ENCODE measurements around the gene TIE1.

The TIE1 gene

DNA sequence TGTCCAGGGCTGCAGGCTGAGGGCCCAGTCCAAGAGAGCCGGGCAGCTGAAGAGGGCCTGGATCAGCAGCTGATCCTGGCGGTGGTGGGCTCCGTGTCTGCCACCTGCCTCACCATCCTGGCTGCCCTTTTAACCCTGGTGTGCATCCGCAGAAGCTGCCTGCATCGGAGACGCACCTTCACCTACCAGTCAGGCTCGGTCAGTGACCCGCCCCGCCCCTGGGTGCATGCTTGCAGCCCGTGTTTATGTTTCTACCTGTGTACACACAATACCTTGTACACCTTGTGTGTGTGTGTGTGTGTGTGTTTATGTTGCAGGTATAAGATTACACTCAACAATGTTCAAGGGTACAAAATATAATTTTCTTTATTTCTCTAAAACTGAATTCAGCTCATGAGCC, 13.0 kb downstream of the TIE1 start:
- DNase-seq: no peak

- no peak for DNase-seq
Observed at GRCh38 chr1:43314233-43314632, 13.5 kb downstream of the TIE1 start.

DNA sequence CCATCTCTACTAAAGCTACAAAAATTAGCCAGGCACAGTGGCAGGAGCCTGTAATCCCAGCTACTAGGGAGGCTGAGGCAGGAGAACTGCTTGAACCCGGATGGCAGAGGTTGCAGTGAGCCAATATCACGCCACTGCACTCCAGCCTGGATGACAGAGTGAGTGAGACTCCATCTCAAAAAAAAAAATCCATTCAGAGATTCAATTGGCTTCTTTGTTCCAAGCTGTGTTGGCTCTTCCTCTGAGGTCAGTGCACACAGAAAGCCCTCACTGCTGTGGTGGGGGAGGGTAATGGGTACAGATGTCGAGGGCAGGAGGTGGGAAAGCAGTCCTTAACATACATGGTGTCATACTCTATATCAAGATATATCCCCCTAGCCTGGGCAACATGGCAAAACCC, 14.7 kb downstream of the TIE1 start:
- DNase-seq: no peak

- DNase-seq: no peak
Observed at GRCh38 chr1:43315963-43316737, 15.4 kb downstream of the TIE1 start.

DNA sequence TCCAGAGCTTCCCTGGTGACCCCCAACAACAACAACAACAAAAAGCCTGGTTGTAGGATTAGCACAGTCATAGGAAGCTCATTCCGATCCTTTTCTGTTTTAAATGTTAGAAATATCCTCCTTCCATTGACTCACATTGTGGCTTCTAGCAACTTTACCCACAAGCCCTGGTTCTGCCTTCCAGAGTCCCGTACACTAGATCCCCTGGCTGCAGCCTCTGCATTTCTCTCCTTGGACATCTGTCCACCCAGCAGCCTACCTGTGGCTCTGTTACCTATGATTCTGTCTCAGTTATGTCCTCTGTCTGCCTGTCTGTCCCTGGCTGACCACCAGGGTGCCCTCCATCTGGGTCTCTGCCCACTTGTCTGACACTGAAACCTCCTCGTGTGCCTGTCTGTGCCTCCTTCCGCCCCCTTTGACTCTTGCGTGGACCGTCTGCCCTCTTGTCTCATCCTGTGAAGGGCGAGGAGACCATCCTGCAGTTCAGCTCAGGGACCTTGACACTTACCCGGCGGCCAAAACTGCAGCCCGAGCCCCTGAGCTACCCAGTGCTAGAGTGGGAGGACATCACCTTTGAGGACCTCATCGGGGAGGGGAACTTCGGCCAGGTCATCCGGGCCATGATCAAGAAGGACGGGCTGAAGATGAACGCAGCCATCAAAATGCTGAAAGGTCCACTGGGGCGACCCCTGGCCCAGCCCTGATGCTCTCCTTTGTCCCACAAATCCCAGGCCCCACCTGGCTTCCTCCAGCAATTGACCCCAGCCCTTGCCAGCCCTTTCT, 16.1 kb downstream of the TIE1 start:
- DNase-seq: no peak

- no peak for DNase-seq
Observed at GRCh38 chr1:43317817-43318471, 17.2 kb downstream of the TIE1 start.

DNA sequence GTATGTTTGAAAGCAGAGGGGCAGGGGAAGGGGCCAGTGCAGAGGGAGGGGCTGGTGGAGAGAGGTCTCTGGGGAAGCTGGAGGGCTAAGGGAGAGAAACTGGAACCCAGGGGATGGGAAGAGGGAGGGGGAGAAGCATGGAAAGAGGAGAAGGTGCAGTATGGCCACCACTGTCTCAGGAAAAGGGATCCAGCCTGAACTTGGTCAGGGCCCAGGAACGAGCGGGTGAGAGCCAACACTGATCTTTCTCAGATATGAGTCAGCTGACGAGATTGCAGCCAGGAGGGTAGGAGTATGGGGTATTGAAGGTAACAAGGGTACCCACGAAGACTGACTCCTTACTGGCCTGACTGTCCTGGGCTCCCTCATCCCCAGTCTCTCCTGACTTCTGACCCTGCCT, 18.0 kb downstream of the TIE1 start:
- no peak for DNase-seq

DNA sequence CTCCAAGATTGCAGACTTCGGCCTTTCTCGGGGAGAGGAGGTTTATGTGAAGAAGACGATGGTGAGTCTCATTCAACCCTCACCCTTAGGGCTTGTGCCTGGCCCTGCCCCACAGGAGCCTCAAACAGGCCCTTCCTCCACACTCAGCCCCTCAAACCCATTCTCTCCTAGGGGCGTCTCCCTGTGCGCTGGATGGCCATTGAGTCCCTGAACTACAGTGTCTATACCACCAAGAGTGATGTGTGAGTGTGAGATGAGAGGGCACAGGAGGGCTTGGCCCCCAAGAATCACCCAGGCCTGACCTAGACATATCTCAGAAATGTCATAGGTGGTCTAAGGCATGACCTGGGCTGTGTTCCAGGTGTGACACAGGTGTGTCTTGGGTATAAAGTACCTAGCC, 18.5 kb downstream of the TIE1 start:
- DNase-seq: no peak

DNA sequence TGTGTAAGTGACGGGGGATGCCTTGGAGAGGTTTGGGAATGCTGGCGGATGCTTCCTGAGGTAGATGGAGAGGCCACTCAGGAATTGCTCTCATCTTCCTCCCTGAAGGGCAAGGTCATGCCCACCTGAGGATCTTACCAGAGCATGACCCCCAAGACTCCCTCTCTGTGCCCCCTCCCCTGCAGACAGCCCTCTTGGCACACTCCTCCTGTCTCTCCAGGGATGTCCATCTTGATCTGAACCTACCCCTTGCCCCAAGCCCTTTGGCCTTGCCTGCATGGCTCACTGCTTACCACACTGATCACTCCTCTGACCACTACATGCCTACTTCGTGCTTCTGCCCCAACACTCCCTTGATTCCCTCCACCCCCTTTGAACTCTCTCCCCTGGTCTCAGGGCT, 19.0 kb downstream of the TIE1 start:
- no peak for DNase-seq

DNA sequence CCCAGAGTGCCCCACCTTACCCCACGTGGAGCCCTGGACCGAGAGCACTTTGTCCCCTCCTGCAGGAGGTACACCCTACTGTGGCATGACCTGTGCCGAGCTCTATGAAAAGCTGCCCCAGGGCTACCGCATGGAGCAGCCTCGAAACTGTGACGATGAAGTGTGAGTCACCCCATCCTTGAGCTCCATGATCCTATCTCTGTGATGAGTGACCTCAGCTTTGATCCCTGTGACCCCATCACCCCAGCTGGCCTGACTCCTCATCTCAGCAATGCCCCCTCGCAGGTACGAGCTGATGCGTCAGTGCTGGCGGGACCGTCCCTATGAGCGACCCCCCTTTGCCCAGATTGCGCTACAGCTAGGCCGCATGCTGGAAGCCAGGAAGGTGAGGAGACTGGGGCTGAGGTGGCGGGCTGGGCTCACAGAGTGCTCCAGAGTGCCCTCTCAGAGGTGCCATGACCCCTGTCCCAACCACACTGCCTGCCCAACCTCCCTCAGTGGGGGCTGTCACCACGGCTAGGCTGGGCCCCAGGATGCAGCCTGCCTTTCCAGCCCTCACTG, 20.6 kb downstream of the TIE1 start:
- DNase-seq: no peak

- no peak for DNase-seq
Observed at GRCh38 chr1:43322506-43322905, 21.7 kb downstream of the TIE1 start.

DNA sequence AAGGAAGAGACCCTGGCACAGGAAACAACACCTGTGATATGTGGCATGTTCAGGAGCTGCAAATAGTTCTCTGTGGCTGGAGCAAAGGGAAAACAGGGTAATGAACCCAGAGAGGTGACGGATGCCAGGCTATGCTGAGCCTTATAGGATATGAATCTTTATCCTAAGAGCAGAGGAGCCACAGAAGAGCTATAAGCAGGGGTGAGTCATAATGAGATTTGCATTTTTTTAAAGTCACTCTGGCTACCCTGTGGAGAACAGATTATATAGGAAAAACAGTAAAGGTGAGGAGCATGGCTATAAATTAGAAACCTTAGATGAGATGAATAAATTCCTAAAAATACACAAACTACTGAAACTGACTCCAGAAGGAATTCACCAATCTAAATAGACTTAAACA, 24.0 kb downstream of the TIE1 start:
- DNase-seq: no peak

GRCh38 chr1:43325381-43325780, 24.6 kb downstream of the TIE1 start:
- no peak for DNase-seq

GRCh38 chr1:43327549-43328292, 26.9 kb downstream of the TIE1 start:
- DNase-seq: no peak

GRCh38 chr1:43329995-43330751, 29.4 kb downstream of the TIE1 start:
- no peak for DNase-seq

- no peak for DNase-seq
Observed at GRCh38 chr1:43331688-43332087, 30.9 kb downstream of the TIE1 start.

GRCh38 chr1:43334453-43335205, 33.8 kb downstream of the TIE1 start:
- DNase-seq: no peak

DNA sequence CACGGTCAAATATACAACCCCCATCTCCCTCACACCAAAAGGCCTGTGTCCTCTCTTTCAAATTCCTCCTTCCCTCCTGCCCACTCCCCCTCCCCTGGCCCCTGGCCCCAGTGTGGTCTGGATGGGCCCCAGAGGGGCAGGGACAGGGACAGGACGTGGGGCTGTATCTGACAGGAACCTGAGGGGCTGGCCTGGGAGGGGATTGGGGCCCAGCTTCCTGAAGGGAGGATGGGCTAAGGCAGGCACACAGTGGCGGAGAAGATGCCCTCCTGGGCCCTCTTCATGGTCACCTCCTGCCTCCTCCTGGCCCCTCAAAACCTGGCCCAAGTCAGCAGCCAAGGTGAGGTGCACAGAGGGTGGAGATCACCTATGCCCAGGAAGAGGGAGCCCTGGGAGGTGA, 36.8 kb downstream of the TIE1 start, which contains the start of gene MPL:
Gene MPL, plus strand, starts transcription at position 231 of the 400 bp plus-strand sequence. Its CDS starts 31 bp downstream, at position 262.
- no peak for DNase-seq

DNA sequence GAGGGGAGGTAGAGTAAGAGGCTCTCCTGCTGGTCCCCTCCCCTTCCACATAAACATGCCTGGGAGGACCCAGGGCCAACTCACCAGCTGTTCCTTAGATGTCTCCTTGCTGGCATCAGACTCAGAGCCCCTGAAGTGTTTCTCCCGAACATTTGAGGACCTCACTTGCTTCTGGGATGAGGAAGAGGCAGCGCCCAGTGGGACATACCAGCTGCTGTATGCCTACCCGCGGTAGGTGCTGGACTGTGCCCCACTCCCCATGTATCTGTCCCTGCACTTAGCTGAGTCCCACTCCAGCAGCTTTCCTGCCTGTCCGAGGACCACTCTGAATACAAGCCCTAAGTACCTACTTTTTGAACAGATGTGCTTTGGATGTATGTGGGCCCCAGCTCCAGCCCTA, 37.2 kb downstream of the TIE1 start:
- DNase-seq: no peak

GRCh38 chr1:43339584-43340232, 38.9 kb downstream of the TIE1 start:
- DNase-seq: no peak

DNA sequence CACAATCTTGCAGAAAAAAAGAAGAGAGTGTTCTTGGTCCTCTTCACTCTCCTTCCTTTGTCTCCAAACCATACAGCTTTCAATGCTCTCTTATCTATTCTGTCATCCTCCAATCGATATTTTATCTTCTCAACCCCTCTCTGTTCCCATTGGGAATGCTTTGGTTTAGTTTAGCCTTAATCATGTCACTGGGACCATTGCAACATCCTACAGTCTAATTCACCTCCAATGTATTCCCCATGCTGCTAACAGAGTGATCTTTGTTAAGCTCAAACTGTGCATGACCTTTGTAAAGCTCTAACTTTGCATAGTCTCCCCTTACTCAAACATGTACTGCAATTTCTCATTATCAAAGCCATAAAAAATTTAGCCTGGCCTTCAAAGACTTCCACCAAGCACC, 39.8 kb downstream of the TIE1 start:
- DNase-seq: no peak
